K562 (cell line): ENCODE results near the gene AGFG1. TPM values are rescaled to one million over a fixed set of nuclear protein-coding genes. Genes with fewer than 3 reads are reported as not detected.

ENCODE experiments used
- ATAC-seq: fragments of 200-7000 bp; cut with Tn5 transposase; 3 replicates; pipeline ENCODE4 v1.9.1; 2020; ENCODE audit warnings: moderate library complexity
- BruUV-seq: library from RNA; stranded (reverse); fragments of 400-500 nt; replicated peaks from 2 replicates; lab custom pipeline; 2021; lab: Mats Ljungman, UMichigan
- CTCF ChIA-PET: fragments of 300-600 bp; formaldehyde crosslinking; extraction: SDS; loops from one replicate; lab custom pipeline; 2021; ENCODE audit warnings: low intra/inter-chr PET ratio; lab: Yijun Ruan, JAX
- POLR2A ChIA-PET: fragments of 300-600, 350-650 bp; sonication (Branson Sonifier 250); formaldehyde crosslinking; extraction: SDS; loops from one replicate; lab custom pipeline; 2021; ENCODE audit warnings: antibody characterized with exemption, inconsistent platforms; lab: Yijun Ruan, JAX
- DNase-seq, 4 experiments: peaks; one replicate each; pipeline versions ENCODE4 v3.0.0 to v3.0.0-alpha.2; 2011 to 2018; ENCODE audit warnings: low spot score in 3 of 4, mixed read lengths in 3 of 4; ENCODE audit errors: extremely low read depth in 1 of 4
- FAIRE-seq: peaks from 2 replicates; lab custom pipeline; 2011; peaks lifted over from hg19 to GRCh38; lab: Jason Lieb, UNC
- H2AFZ ChIP-seq: 2 replicates; pipeline ENCODE4 v1.6.0; 2011; ENCODE audit warnings: low read depth, low read length, control low read depth, inconsistent platforms
- H3K27ac ChIP-seq: fragments of 200-600 bp; 3 replicates; pipeline ENCODE4 v1.8.0; 2011; ENCODE audit warnings: low read depth, mild to moderate bottlenecking, control low read depth, inconsistent platforms, low read length, moderate library complexity, mixed read lengths; ENCODE audit errors: extremely low read depth
- H3K27me3 ChIP-seq, 2 experiments: fragments of 300-600 bp in 1 of 2; 2 replicates in 1 of 2; 3 replicates in 1 of 2; pipeline versions ENCODE4 v1.6.0 to v1.8.0; 2011; ENCODE audit warnings: inconsistent platforms in 2 of 2, low read length in 2 of 2, mild to moderate bottlenecking in 1 of 2, mixed read lengths in 1 of 2, moderate library complexity in 1 of 2; ENCODE audit not compliant: control insufficient read depth in 2 of 2, insufficient read depth in 2 of 2
- H3K36me3 ChIP-seq: fragments of 300-600 bp; 3 replicates; pipeline ENCODE4 v1.8.0; 2011; ENCODE audit warnings: mild to moderate bottlenecking, low read length, inconsistent platforms; ENCODE audit not compliant: control insufficient read depth, insufficient read depth
- H3K4me1 ChIP-seq, 2 experiments: fragments of 200-600 bp in 1 of 2; replicated peaks in 1 of 2; 2 replicates in 1 of 2; 3 replicates in 1 of 2; pipeline versions ENCODE4 v1.5.1 to v1.8.0; 2011; ENCODE audit warnings: inconsistent platforms in 2 of 2, low read length in 2 of 2, mild to moderate bottlenecking in 1 of 2, mixed read lengths in 1 of 2, moderate library complexity in 1 of 2; ENCODE audit not compliant: control insufficient read depth in 2 of 2, insufficient read depth in 2 of 2
- H3K4me2 ChIP-seq: 2 replicates; pipeline ENCODE4 v1.6.1; 2011; ENCODE audit warnings: low read length, control low read depth, inconsistent platforms, mixed read lengths; ENCODE audit not compliant: insufficient read depth
- H3K4me3 ChIP-seq: fragments of 200-600 bp; sonication (generic), shearing (Covaris generic); 2 replicates; pipeline ENCODE4 v1.5.1; 2016; ENCODE audit warnings: control low read depth, inconsistent platforms
- H3K79me2 ChIP-seq: fragments of 200-600 bp; 3 replicates; pipeline ENCODE4 v1.8.0; 2011; ENCODE audit warnings: low read length, inconsistent platforms; ENCODE audit not compliant: control insufficient read depth, insufficient read depth
- H3K9ac ChIP-seq, 2 experiments: 2 replicates each; pipeline versions ENCODE4 v1.6.0 to v1.6.1; 2011; ENCODE audit warnings: low read depth in 2 of 2, low read length in 2 of 2, control low read depth in 1 of 2, inconsistent platforms in 1 of 2, mild to moderate bottlenecking in 1 of 2, mixed read lengths in 1 of 2; ENCODE audit not compliant: insufficient read depth in 1 of 2
- H3K9me1 ChIP-seq: one replicate; pipeline ENCODE4 v1.6.0; 2011; ENCODE audit warnings: inconsistent platforms, mild to moderate bottlenecking, low read length, moderate library complexity; ENCODE audit not compliant: control insufficient read depth, insufficient read depth
- H3K9me3 ChIP-seq: replicated peaks from 2 replicates; pipeline ENCODE4 v1.5.1; 2011; ENCODE audit warnings: low read depth, low read length, inconsistent platforms; ENCODE audit not compliant: control insufficient read depth, insufficient read depth
- H4K20me1 ChIP-seq: replicated peaks from 2 replicates; pipeline ENCODE4 v1.6.1; 2011; ENCODE audit warnings: low read length, inconsistent platforms, mixed read lengths; ENCODE audit not compliant: control insufficient read depth, insufficient read depth
- BRF1 ChIP-seq: IDR thresholded peaks from 3 replicates; pipeline ENCODE4 v1.6.1; 2011; ENCODE audit warnings: borderline replicate concordance, mild to moderate bottlenecking; ENCODE audit not compliant: insufficient read length; ENCODE audit errors: extremely low read depth
- CHD4 ChIP-seq: fragments of 200-600 bp; sonication (generic); IDR thresholded peaks from 3 replicates; pipeline ENCODE4 v1.6.1; 2012; ENCODE audit warnings: low read depth, mild to moderate bottlenecking, mixed read lengths, low read length, inconsistent platforms; ENCODE audit not compliant: insufficient read depth, insufficient replicate concordance, poor library complexity, severe bottlenecking
- CREB1 ChIP-seq, 2 experiments: sonication (generic) in 1 of 2; formaldehyde crosslinking in 1 of 2; IDR thresholded peaks; 2 replicates each; pipeline versions ENCODE4 v1.6.1 to v1.8.0; 2012 to 2022; ENCODE audit warnings: inconsistent platforms in 1 of 2, mild to moderate bottlenecking in 1 of 2, missing genetic modification reagents in 1 of 2, moderate library complexity in 1 of 2
- NCOA6 ChIP-seq: fragments of 450-650 bp; IDR thresholded peaks from 2 replicates; pipeline ENCODE4 v1.6.1; 2017; ENCODE audit warnings: mild to moderate bottlenecking
- REST ChIP-seq, 2 experiments: fragments of 450-650 bp; formaldehyde crosslinking in 1 of 2; IDR thresholded peaks; 2 replicates each; pipeline versions ENCODE4 v1.4.0 to v1.6.1; 2014 to 2020; ENCODE audit warnings: mild to moderate bottlenecking in 2 of 2, borderline replicate concordance in 1 of 2, low read depth in 1 of 2
- SMARCA4 ChIP-seq: fragments of 450-650 bp; IDR thresholded peaks from 2 replicates; pipeline ENCODE4 v1.6.1; 2016
- ZBTB17 ChIP-seq: fragments of 450-650 bp; formaldehyde crosslinking; IDR thresholded peaks from 2 replicates; pipeline ENCODE4 v1.4.0; 2020; ENCODE audit warnings: mild to moderate bottlenecking
- ZBTB26 ChIP-seq: fragments of 450-650 bp; formaldehyde crosslinking; IDR thresholded peaks from 2 replicates; pipeline ENCODE4 v1.4.0; 2022; ENCODE audit warnings: missing genetic modification characterization
- ZBTB7A ChIP-seq: IDR thresholded peaks from 2 replicates; pipeline ENCODE4 v1.6.1; 2011; ENCODE audit warnings: low read depth, mild to moderate bottlenecking, low read length, moderate library complexity, borderline replicate concordance; ENCODE audit not compliant: control insufficient read depth
- ZNF639 ChIP-seq, 2 experiments: fragments of 200-800 bp in 1 of 2; sonication (Bioruptor generic) in 1 of 2; sonication (generic) in 1 of 2; formaldehyde crosslinking in 1 of 2; IDR thresholded peaks in 1 of 2; conservative IDR thresholded peaks in 1 of 2; 2 replicates each; pipeline versions ENCODE4 v1.5.0 to v1.6.1; 2016 to 2020; ENCODE audit warnings: missing compliant biosample characterization in 1 of 2, missing genetic modification characterization in 1 of 2, missing genetic modification reagents in 1 of 2
- ZNF668 ChIP-seq: fragments of 250-450 bp; sonication (Bioruptor Pico); IDR thresholded peaks from 2 replicates; pipeline ENCODE4 v1.8.0; 2022; ENCODE audit warnings: mild to moderate bottlenecking, inconsistent platforms
- WGBS: fragments of 100-300 bp; shearing (Covaris generic); methylation state at CpG from one replicate; pipeline ENCODE4 v1.1.6; 2016; ENCODE audit warnings: low coverage, mixed read lengths; ENCODE audit not compliant: insufficient coverage; ENCODE audit errors: missing lambda C conversion rate; 5-methylcytosine and 5-hydroxymethylcytosine counted together
- in situ Hi-C: fragments of 300-500 bp; cut with MboI; formaldehyde crosslinking; loops from 4 replicates; pipeline ENCODE4 v1.15.0; 2018; ENCODE audit warnings: inconsistent platforms, mixed read lengths
- intact Hi-C: fragments of 100-400 bp; cut with micrococcal nuclease; formaldehyde crosslinking; loops from 2 replicates; pipeline ENCODE4 v1.14.2; 2022
- polyA plus RNA-seq, 8 experiments: library from polyadenylated mRNA; depleted of rRNA in 4 of 8; stranded (reverse) in 5 of 8; unstranded in 3 of 8; fragments of >200 nt; fragmentation: Nextera tagmentation in 2 of 8; fragmentation: Illumina TruSeq in 1 of 8; extraction: Ambion mirVana in 2 of 8; extraction: Trizol in 1 of 8; gene quantifications; 2 replicates each; pipeline versions ENCODE4 v1.2.1 to v1.2.3, GENCODE V29; 2011 to 2014; ENCODE audit warnings: inconsistent platforms in 1 of 8, missing spikeins in 1 of 8
- total RNA-seq, 7 experiments: library from RNA; depleted of rRNA in 6 of 7; stranded (reverse); fragments of >200 nt in 6 of 7; fragmentation: Illumina TruSeq in 2 of 7; extraction: Trizol in 2 of 7; gene quantifications; 2 replicates each; pipeline versions ENCODE4 v1.2.1 to v1.2.3, GENCODE V29; 2011 to 2021; ENCODE audit warnings: low replicate concordance in 1 of 7

The AGFG1 gene
- total and polyA plus RNA-seq, 9 of the 15 experiments (the other 6 are each of a cell fraction or from before 2014, with no cell fraction given), result 11.2 to 97.5 (median 36.0) TPM

GRCh38 chr2:227578642-227579041 is 106.7 kb downstream of the AGFG1 start:
- no TSS peak for BruUV-seq
- Histone ChIP-seq H3K79me2 (no peaks in the 10 kb centered on the region), H3K4me1 (no peaks in the 10 kb centered on the region), H2AFZ (no peak overlapping the region), H3K36me3 (no peaks in the 10 kb centered on the region), H3K9me1 (no peaks in the 10 kb centered on the region), H3K4me2 (no peak overlapping the region), H3K4me3 (no peak overlapping the region), H3K27me3 (no peaks in the 10 kb centered on the region), H3K9ac (no peak overlapping the region), H4K20me1 (no peaks in the 10 kb centered on the region), H3K9me3 (no peaks in the 10 kb centered on the region), H3K27ac (no peak overlapping the region)
- ChIA-PET CTCF (no interaction called here), POLR2A (interaction anchor here (0.5 kb wide), 1 partner anchor 698 kb away, joined by 3 read pairs; no protein-coding TSS in a partner anchor)
- ATAC-seq (no peak), DNase-seq (no peak), FAIRE-seq (no peak)
- in situ Hi-C loops (no loop called here), intact Hi-C loops (no loop called here)
- 0% methylated on average over 2 of the region's 2 CpGs for WGBS
- TF ChIP-seq BRF1 (no peak), ZBTB26 (no peak), SMARCA4 (no peak), ZBTB17 (CRISPR knock-in tag) (no peak), NCOA6 (no peak), ZBTB7A (no peak), REST (IDR thresholded peaks at IDR 0.05; ENCODE audit: borderline replicate concordance) (no peak), REST (CRISPR knock-in tag; IDR thresholded peaks at IDR 0.05; ENCODE audit: low read depth) (no peak), ZNF639 (CRISPR knock-in tag; conservative IDR thresholded peaks at IDR 0.05 in 1 of 2, IDR thresholded peaks at IDR 0.05 in 1 of 2) (no peak), CHD4 (no peak), ZNF668 (CRISPR knock-in tag) (no peak), CREB1 (IDR thresholded peaks at IDR 0.05) (no peak), CREB1 (CRISPR knock-in tag; IDR thresholded peaks at IDR 0.05) (no peak)
